Activated effector memory CD4-positive, alpha-beta T cell treated with anti-CD3 and anti-CD28 coated beads, Interleukin-2, amount 50 U/mL, for 16 hours (primary cell): ENCODE data around the gene CNOT2.

Experiments
- DNase-seq: peaks from one replicate; pipeline ENCODE4 v3.0.0-alpha.2; 2020

The CNOT2 gene

GRCh38 chr12:70306676-70307075 lies 63.4 kb downstream of the CNOT2 start:
- DNase-seq, result no peak

- DNase-seq, result no peak
These were observed 64.6 kb downstream of the CNOT2 start for GRCh38 chr12:70307868-70308267.

GRCh38 chr12:70309348-70309747 lies 66.1 kb downstream of the CNOT2 start:
- no peak for DNase-seq

GRCh38 chr12:70314145-70314544 lies 70.9 kb downstream of the CNOT2 start:
- DNase-seq, result no peak

GRCh38 chr12:70317781-70318180 lies 74.5 kb downstream of the CNOT2 start:
- no peak for DNase-seq

- no peak for DNase-seq
These were observed 76.4 kb downstream of the CNOT2 start for GRCh38 chr12:70319605-70320004.

GRCh38 chr12:70321191-70321590 lies 78.0 kb downstream of the CNOT2 start:
- no peak for DNase-seq

- DNase-seq, result no peak
These were observed 84.3 kb downstream of the CNOT2 start for GRCh38 chr12:70327541-70327940.

GRCh38 chr12:70329728-70330127 lies 86.5 kb downstream of the CNOT2 start:
- DNase-seq, result no peak

- DNase-seq, result no peak
These were observed 86.9 kb downstream of the CNOT2 start for GRCh38 chr12:70330158-70330557.

GRCh38 chr12:70332236-70332635 lies 89.0 kb downstream of the CNOT2 start:
- DNase-seq, result no peak

GRCh38 chr12:70334742-70335141 lies 91.5 kb downstream of the CNOT2 start:
- no peak for DNase-seq

- no peak for DNase-seq
These were observed 95.3 kb downstream of the CNOT2 start for GRCh38 chr12:70338531-70338930.

- no peak for DNase-seq
These were observed 107.8 kb downstream of the CNOT2 start for GRCh38 chr12:70351076-70351475.

GRCh38 chr12:70353780-70354660 lies 110.8 kb downstream of the CNOT2 start:
- no peak for DNase-seq

GRCh38 chr12:70354787-70355186 lies 111.6 kb downstream of the CNOT2 start:
- DNase-seq, result no peak

- DNase-seq, result no peak
These were observed 112.7 kb downstream of the CNOT2 start for GRCh38 chr12:70355972-70356371.

- DNase-seq, result no peak
These were observed 116.4 kb downstream of the CNOT2 start for GRCh38 chr12:70359458-70360197.

- DNase-seq, result no peak
These were observed 117.0 kb downstream of the CNOT2 start for GRCh38 chr12:70360218-70360617.

- peak; percentile 62 for DNase-seq
These were observed 121.6 kb downstream of the CNOT2 start for GRCh38 chr12:70364695-70365397.

GRCh38 chr12:70365398-70365647 lies 122.1 kb downstream of the CNOT2 start:
- no peak for DNase-seq

- DNase-seq, result peak; percentile 91
These were observed 122.7 kb downstream of the CNOT2 start, which contains the start of gene KCNMB4 for GRCh38 chr12:70365648-70366518. Gene KCNMB4, plus strand, starts transcription at chr12:70366290. Its CDS starts 445 bp downstream, at chr12:70366735.
